Gastrocnemius medialis (tissue), 4 donors: Measurements from ENCODE around the gene MED9. TPM values are rescaled to one million over a fixed set of nuclear protein-coding genes. Genes with fewer than 3 reads are reported as not detected.
A peak's percentile ranks its signal among the peaks of the same experiment; 100 is the strongest.

Experiments
- ATAC-seq, 2 donors: fragments of 150-250 bp; one replicate each; pipeline ENCODE4 v1.9.1; 2016
- DNase-seq, 2 donors: peaks; one replicate each; pipeline ENCODE4 v3.0.0-alpha.2; 2019
- H3K27ac ChIP-seq, 4 donors: fragments of 200-600 bp; sonication (generic); 1 replicate in 1 of 4; 2 replicates in 3 of 4; pipeline ENCODE4 v1.5.1; 2016 to 2018; ENCODE audit warnings: mild to moderate bottlenecking in 2 of 4, moderate library complexity in 1 of 4
- H3K27me3 ChIP-seq, 3 donors: fragments of 200-600 bp; sonication (generic) in 2 of 3; 1 replicate in 1 of 3; 2 replicates in 2 of 3; pipeline versions ENCODE4 v1.5.1 to v1.6.0; 2016 to 2019; ENCODE audit warnings: mild to moderate bottlenecking in 1 of 3, moderate library complexity in 1 of 3
- H3K36me3 ChIP-seq, 2 donors: fragments of 200-600 bp; sonication (generic) in 1 of 2; one replicate each; pipeline ENCODE4 v1.5.1; 2017 to 2018
- H3K4me1 ChIP-seq, 2 donors: fragments of 200-600 bp; sonication (generic) in 1 of 2; one replicate each; pipeline ENCODE4 v1.5.1; 2016 to 2017; ENCODE audit warnings: mild to moderate bottlenecking in 2 of 2
- H3K4me3 ChIP-seq, 4 donors: fragments of 200-600 bp; sonication (generic) in 3 of 4; 1 replicate in 1 of 4; 2 replicates in 3 of 4; pipeline ENCODE4 v1.5.1; 2016 to 2019; ENCODE audit warnings: mild to moderate bottlenecking in 2 of 4
- H3K9me3 ChIP-seq, 3 donors: fragments of 200-600 bp; sonication (generic) in 2 of 3; 1 replicate in 1 of 3; 2 replicates in 2 of 3; pipeline ENCODE4 v1.5.1; 2016 to 2019
- POLR2A ChIP-seq, 2 donors: fragments of 450-650 bp; IDR thresholded peaks; one replicate each; pipeline ENCODE4 v1.6.1; 2017; ENCODE audit warnings: antibody characterized with exemption in 2 of 2, mild to moderate bottlenecking in 2 of 2, moderate library complexity in 2 of 2
- in situ Hi-C, 4 donors: fragments of 200-750 bp; cut with MboI; loops; one replicate each; pipeline versions ENCODE4 v1.15.0 to v1.8.0; 2017; ENCODE audit warnings: low sequenced_read_pairs in 4 of 4
- intact Hi-C: fragments of 100-400 bp; cut with DNase I; formaldehyde crosslinking; loops from one replicate; pipeline ENCODE4 v1.15.1; 2023; ENCODE audit warnings: low total_unique reads
- total RNA-seq, 4 donors: library from RNA; depleted of rRNA; stranded (reverse); fragments of >200 nt; gene quantifications; one replicate each; pipeline versions ENCODE4 v1.1.0 to v1.2.3, GENCODE V29; 2016
- TF ChIP-seq, protein P1 (sequence below), 5 experiments: fragments of 450-650 bp in 3 of 5; fragments of 200-600 bp in 2 of 5; sonication (generic) in 2 of 5; IDR thresholded peaks in 4 of 5; conservative IDR thresholded peaks in 1 of 5; 1 replicate in 4 of 5; 2 replicates in 1 of 5; pipeline ENCODE4 v1.5.1; 2016 to 2019; ENCODE audit warnings: antibody characterized with exemption in 5 of 5, mild to moderate bottlenecking in 3 of 5, moderate library complexity in 3 of 5

The MED9 gene
- total RNA-seq, 4 donors from 2014 or later, result 20.4 to 33.7 (median 27.7) TPM

DNA sequence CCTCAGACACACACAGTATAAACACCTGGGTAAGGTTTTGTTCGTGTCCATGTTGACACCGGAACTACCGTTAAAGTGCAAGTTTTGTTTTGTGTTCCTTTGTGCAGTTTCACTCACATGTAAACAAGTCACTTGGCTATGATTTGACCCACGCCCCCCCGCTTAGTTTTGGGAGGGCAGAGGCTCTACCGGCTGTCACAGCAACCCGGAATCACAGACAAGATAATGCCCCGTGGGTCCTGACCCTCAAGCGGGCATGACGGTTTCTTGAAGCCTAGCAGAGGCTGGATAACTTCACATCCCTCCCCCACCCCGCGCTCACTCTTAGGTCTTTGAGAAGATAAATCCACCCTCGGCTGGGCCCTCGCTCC lies 17.7 kb downstream of the MED9 start:
- no peaks in the 10 kb centered on the region for H3K27me3 ChIP-seq
- intact Hi-C loops (loop anchor here (10.0 kb wide), 1 partner anchor 450 kb away; the partner anchor contains the start of gene MPRIP), in situ Hi-C loops (loop anchor here in 2 of 4 donors (10.0 kb wide), 1 partner anchor 140 kb away; no protein-coding TSS in a partner anchor)
- no peak for TF ChIP-seq POLR2A (IDR thresholded peaks at IDR 0.05)
- TF ChIP-seq, protein P1, sequence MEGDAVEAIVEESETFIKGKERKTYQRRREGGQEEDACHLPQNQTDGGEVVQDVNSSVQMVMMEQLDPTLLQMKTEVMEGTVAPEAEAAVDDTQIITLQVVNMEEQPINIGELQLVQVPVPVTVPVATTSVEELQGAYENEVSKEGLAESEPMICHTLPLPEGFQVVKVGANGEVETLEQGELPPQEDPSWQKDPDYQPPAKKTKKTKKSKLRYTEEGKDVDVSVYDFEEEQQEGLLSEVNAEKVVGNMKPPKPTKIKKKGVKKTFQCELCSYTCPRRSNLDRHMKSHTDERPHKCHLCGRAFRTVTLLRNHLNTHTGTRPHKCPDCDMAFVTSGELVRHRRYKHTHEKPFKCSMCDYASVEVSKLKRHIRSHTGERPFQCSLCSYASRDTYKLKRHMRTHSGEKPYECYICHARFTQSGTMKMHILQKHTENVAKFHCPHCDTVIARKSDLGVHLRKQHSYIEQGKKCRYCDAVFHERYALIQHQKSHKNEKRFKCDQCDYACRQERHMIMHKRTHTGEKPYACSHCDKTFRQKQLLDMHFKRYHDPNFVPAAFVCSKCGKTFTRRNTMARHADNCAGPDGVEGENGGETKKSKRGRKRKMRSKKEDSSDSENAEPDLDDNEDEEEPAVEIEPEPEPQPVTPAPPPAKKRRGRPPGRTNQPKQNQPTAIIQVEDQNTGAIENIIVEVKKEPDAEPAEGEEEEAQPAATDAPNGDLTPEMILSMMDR (IDR thresholded peaks at IDR 0.05 in 4 of 5, conservative IDR thresholded peaks at IDR 0.05 in 1 of 5), result no peak
- peak overlapping the region; percentile 82 to 97 (median 94) for H3K27ac ChIP-seq
- peak; percentile 51 to 54 for DNase-seq
- H3K4me1 ChIP-seq, result peaks cover 21 to 30% of the 10 kb centered on the region in 2 donors
- ATAC-seq, result no peak
- H3K4me3 ChIP-seq, result peak overlapping the region; percentile 80 to 93 (median 90)
- H3K9me3 ChIP-seq, result no peaks in the 10 kb centered on the region
- peaks cover 0 to 8% of the 10 kb centered on the region in 2 donors for H3K36me3 ChIP-seq

DNA sequence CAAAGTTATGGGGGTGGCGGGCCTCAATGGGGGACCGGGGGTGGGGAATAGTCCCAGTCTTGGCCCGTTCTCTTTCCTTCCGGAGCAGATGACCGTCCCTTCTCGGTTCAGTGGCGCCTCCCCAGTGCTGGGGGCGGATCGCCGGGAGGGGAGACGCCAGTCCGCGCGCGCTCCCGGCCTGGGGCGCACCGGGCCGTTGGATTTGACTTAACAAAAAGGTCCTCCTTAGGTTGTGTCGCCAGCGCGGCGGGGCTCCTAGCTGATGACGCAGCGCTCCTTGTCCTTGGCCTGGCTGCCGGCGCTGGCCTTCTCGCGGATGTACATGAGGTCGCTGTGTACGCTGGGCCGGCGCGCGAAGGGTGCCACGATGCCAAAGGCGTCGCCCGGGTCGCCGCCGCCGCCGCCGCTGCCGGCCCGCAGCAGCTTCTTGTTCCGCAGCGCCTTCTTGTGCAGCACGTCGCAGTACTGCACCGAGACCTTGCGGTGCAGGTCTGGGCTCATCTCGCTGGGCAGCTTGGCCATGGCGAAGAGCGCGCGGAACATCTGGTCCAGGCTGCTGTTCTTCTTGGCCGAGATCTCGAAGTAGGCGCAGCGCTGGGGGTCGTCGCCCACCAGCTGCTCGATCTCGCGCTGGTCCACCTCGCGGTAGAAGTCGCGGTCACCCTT lies 18.2 kb downstream of the MED9 start:
- Histone ChIP-seq H3K4me3 (peak overlapping the region; percentile 80 to 93 (median 90)), H3K27ac (peak overlapping the region; percentile 82 to 97 (median 94)), H3K27me3 (no peaks in the 10 kb centered on the region), H3K4me1 (peaks cover 21 to 30% of the 10 kb centered on the region in 2 donors), H3K36me3 (peaks cover 0 to 8% of the 10 kb centered on the region in 2 donors), H3K9me3 (no peaks in the 10 kb centered on the region)
- DNase-seq (peak; percentile 16 to 58), ATAC-seq (peak in 1 of 2 donors; percentile 6)
- in situ Hi-C loops (loop anchor here (5.0 to 10.0 kb wide), 2 partner anchors 77 to 140 kb away; no protein-coding TSS in a partner anchor), intact Hi-C loops (loop anchor here (10.0 kb wide), 1 partner anchor 450 kb away; the partner anchor contains the start of gene MPRIP)
- peak in 1 of 2 donors; percentile 30 for TF ChIP-seq POLR2A (IDR thresholded peaks at IDR 0.05)
- TF ChIP-seq, protein P1 (IDR thresholded peaks at IDR 0.05 in 4 of 5, conservative IDR thresholded peaks at IDR 0.05 in 1 of 5), result no peak

DNA sequence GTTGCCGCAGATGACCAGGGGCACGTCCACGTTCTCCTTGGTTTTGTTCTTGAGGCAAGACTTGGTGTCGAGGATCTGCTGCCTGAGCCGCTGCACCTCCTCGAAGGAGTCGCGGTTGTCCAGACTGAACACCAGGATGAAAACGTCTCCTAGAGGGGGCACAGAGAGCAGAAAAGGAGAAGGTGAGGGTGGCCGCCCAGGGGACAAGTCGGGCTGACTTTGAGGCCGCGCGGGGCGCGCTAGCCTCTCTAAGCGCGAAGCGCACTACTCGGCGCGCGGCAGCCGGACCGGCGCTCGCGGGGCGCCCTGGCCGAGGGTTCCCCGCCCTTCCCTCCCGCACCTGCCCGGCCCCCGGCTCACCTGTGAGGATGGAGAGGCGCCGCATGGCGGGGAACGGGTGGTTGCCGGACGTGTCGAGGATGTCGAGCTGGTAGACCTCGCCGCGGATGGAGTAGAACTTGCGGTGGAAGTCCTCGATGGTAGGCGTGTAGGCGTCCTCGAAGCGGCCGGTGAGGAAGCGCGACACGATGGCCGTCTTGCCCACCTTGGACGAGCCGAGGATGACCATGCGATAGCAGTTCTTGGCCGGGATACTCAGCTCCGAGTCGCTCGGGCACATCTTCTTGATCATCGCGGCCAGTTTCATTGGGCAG lies 18.9 kb downstream of the MED9 start:
- no peaks in the 10 kb centered on the region for H3K27me3 ChIP-seq
- TF ChIP-seq, protein P1 (IDR thresholded peaks at IDR 0.05 in 4 of 5, conservative IDR thresholded peaks at IDR 0.05 in 1 of 5), result no peak
- no peak for TF ChIP-seq POLR2A (IDR thresholded peaks at IDR 0.05)
- H3K36me3 ChIP-seq, result peaks cover 0 to 8% of the 10 kb centered on the region in 2 donors
- in situ Hi-C loops (loop anchor here (5.0 to 10.0 kb wide), 2 partner anchors 77 to 141 kb away; no protein-coding TSS in a partner anchor), intact Hi-C loops (loop anchor here (1.0 to 10.0 kb wide), 4 partner anchors 39 to 451 kb away; partner anchors contain the start of gene MPRIP)
- ATAC-seq (peak; percentile 16 to 17), DNase-seq (no peak)
- peaks cover 16 to 30% of the 10 kb centered on the region in 2 donors for H3K4me1 ChIP-seq
- H3K4me3 ChIP-seq, result peak overlapping the region; percentile 80 to 93 (median 90)
- H3K9me3 ChIP-seq, result no peaks in the 10 kb centered on the region
- H3K27ac ChIP-seq, result peak overlapping the region; percentile 82 to 97 (median 94)

DNA sequence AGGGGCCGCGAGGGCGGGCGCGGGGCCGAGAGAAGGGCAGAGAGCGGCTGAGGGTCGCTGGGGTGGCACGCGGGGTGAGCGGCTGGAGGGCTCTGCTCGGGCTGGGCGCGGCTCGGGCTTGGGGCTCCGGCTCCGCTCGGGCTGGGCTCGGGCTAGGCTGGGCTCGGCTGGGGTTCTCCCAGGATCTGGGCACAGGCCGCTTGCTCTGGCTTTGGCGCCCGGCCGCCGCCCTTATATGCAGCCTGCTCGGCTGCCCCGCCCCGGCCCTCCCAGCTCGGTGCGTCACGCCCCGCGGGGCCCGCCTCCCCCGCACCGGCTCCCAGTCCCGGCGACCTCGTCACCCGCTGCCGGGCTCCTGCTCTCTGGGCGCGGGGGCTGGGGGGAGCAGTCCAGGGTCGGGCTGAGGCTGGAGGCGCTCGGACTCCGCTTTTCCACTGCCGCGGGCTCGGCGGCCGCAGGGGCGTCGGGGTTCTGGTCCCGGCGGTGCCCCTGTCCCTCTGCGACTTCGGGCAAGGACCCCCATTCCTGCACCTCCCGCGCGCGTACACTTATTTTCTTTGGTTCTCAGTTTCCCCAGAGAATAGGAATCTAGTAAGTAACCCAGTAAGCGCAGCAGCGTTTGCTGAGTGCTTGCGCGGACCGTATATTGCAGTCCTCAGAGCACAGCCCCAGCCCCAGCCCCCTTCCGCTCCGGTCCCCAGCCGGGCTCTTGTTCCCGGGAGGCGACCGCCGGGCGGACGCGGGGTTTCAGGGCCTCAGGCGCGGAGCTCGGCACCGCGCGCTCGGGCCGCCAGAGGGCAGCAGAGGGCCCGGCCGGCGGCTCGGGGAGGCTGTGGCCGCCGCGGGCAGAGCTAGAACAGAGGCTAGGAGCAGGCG lies 19.6 kb downstream of the MED9 start, which contains the start of gene RASD1:
Gene RASD1 (minus strand): TSS at position 207 of the 876 bp plus-strand sequence. CDS start 214 bp downstream, outside the sequence.
- Histone ChIP-seq H3K36me3 (peaks cover 0 to 5% of the 10 kb centered on the region in 2 donors), H3K4me1 (peaks cover 10 to 26% of the 10 kb centered on the region in 2 donors), H3K9me3 (no peaks in the 10 kb centered on the region), H3K27me3 (no peaks in the 10 kb centered on the region), H3K4me3 (peak within 1 kb of the TSS; percentile 80 to 93 (median 90)), H3K27ac (peak within 1 kb of the TSS; percentile 82 to 97 (median 94))
- ATAC-seq (peak; percentile 69 to 78), DNase-seq (peak; percentile 88 to 90)
- TF ChIP-seq, protein P1 (IDR thresholded peaks at IDR 0.05 in 4 of 5, conservative IDR thresholded peaks at IDR 0.05 in 1 of 5), result peak; percentile 80 to 99 (median 98)
- TF ChIP-seq POLR2A (IDR thresholded peaks at IDR 0.05), result peak; percentile 100
- intact Hi-C loops, result loop anchor here (1.0 to 10.0 kb wide), 5 partner anchors 30 to 452 kb away; partner anchors contain the start of gene MPRIP
- in situ Hi-C loops, result loop anchor here (5.0 to 10.0 kb wide), 2 partner anchors 76 to 142 kb away; no protein-coding TSS in a partner anchor
